ENCODE data around the gene IDH3G.

IDH3G gene

DNA sequence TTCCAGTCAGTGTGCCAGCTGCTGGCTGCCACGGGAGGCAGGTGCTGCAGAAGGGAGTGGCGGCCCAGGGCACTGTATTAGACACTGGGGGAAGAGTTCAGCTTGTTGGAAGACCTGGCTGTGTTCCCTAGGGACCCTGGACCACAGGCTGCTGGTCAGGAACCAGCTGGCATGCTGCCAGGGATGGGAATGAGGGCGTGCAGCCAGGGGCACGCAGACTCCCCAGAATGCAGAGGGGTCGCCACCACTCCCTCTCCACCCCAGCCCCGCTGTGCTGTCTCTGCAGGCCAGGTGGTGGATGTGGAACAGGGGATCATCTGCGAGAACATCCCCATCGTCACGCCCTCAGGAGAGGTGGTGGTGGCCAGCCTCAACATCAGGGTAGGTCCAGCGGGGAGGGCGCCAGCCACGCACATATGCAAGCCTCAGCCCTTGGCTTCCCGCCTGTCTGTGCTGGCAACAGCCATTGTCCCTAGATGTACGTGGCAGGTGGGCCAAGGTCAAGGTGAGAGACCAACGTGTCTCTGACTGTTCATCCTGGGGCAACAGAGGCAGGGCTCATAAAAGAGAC, 57.2 kb downstream of the IDH3G start:
- no peak overlapping the region for H3K27ac ChIP-seq (ENCODE audit: low read depth, low read length)
- peaks cover 0 to 10% (median 2%) of the 10 kb centered on the region in 5 donors for H3K27me3 ChIP-seq (ENCODE audit: control insufficient read depth in 5 of 5, insufficient read depth in 4 of 5, low read length in 5 of 5)
- H3K4me3 ChIP-seq (ENCODE audit: low read depth in 1 of 5, low read length in 5 of 5): no peak overlapping the region
- no peaks in the 10 kb centered on the region for H3K4me1 ChIP-seq (ENCODE audit: control insufficient read depth in 5 of 5, insufficient read depth in 5 of 5, low read length in 5 of 5)
- peaks cover 2 to 7% (median 4%) of the 10 kb centered on the region in 5 donors for H3K9me3 ChIP-seq (ENCODE audit: control insufficient read depth in 5 of 5, low read length in 5 of 5)
- H3K36me3 ChIP-seq (ENCODE audit: control insufficient read depth in 5 of 5, insufficient read depth in 5 of 5, low read length in 5 of 5): peaks cover 0 to 35% (median 15%) of the 10 kb centered on the region in 5 donors
- H3K9ac ChIP-seq (ENCODE audit: low read length in 5 of 5): no peak overlapping the region

- H3K36me3 ChIP-seq (ENCODE audit: control insufficient read depth in 5 of 5, insufficient read depth in 5 of 5, low read length in 5 of 5): peaks cover 0 to 35% (median 15%) of the 10 kb centered on the region in 5 donors
- H3K27ac ChIP-seq (ENCODE audit: low read depth, low read length): no peak overlapping the region
- H3K9ac ChIP-seq (ENCODE audit: low read length in 5 of 5): no peak overlapping the region
- no peaks in the 10 kb centered on the region for H3K4me1 ChIP-seq (ENCODE audit: control insufficient read depth in 5 of 5, insufficient read depth in 5 of 5, low read length in 5 of 5)
- peaks cover 0 to 8% (median 2%) of the 10 kb centered on the region in 5 donors for H3K27me3 ChIP-seq (ENCODE audit: control insufficient read depth in 5 of 5, insufficient read depth in 4 of 5, low read length in 5 of 5)
- H3K9me3 ChIP-seq (ENCODE audit: control insufficient read depth in 5 of 5, low read length in 5 of 5): peaks cover 4 to 13% (median 9%) of the 10 kb centered on the region in 5 donors
- no peak overlapping the region for H3K4me3 ChIP-seq (ENCODE audit: low read depth in 1 of 5, low read length in 5 of 5)
These were observed 57.9 kb downstream of the IDH3G start for GRCh38 chrX:153736071-153736820.
